Esophagus squamous epithelium (tissue), 4 donors: ENCODE data around the gene PLN.

Experiments used
- CTCF ChIP-seq, 6 experiments: fragments of 450-650 bp in 4 of 6; fragments of 200-600 bp in 2 of 6; sonication (generic) in 2 of 6; IDR thresholded peaks; one replicate each; pipeline ENCODE4 v1.5.1; 2016 to 2019; ENCODE audit warnings: antibody characterized with exemption in 6 of 6, mild to moderate bottlenecking in 4 of 6, moderate library complexity in 4 of 6
- POLR2A ChIP-seq, 4 donors: fragments of 450-650 bp; IDR thresholded peaks; one replicate each; pipeline ENCODE4 v1.6.1; 2017; ENCODE audit warnings: antibody characterized with exemption in 4 of 4, mild to moderate bottlenecking in 4 of 4, moderate library complexity in 3 of 4

GRCh38 chr6:118584911-118585310 lies 36.8 kb downstream of the PLN start:
- no peak for TF ChIP-seq CTCF (IDR thresholded peaks at IDR 0.05)
- TF ChIP-seq POLR2A (IDR thresholded peaks at IDR 0.05) = no peak
